Glutamatergic neuron (in vitro differentiated cells): Measurements from ENCODE around the gene CCNH. TPM values are rescaled to one million over a fixed set of nuclear protein-coding genes. Genes with fewer than 3 reads are reported as not detected.

Source experiments
- DNase-seq: peaks from one replicate; pipeline ENCODE4 v3.0.0; 2022
- H3K27ac Mint-ChIP-seq: one replicate; pipeline ENCODE4 v1.8.0; 2020; ENCODE audit warnings: mild to moderate bottlenecking, mixed read lengths, inconsistent platforms; ENCODE audit not compliant: unreplicated experiment
- H3K27me3 Mint-ChIP-seq: one replicate; pipeline ENCODE4 v1.8.0; 2020; ENCODE audit warnings: mild to moderate bottlenecking, moderate library complexity, mixed read lengths, inconsistent platforms; ENCODE audit not compliant: unreplicated experiment
- H3K36me3 Mint-ChIP-seq: one replicate; pipeline ENCODE4 v1.8.0; 2020; ENCODE audit warnings: mild to moderate bottlenecking, mixed read lengths, inconsistent platforms; ENCODE audit not compliant: unreplicated experiment
- H3K4me1 Mint-ChIP-seq: one replicate; pipeline ENCODE4 v1.8.0; 2020; ENCODE audit warnings: mild to moderate bottlenecking, low read depth, mixed read lengths, inconsistent platforms; ENCODE audit not compliant: unreplicated experiment
- H3K4me3 Mint-ChIP-seq: one replicate; pipeline ENCODE4 v1.8.0; 2020; ENCODE audit warnings: mild to moderate bottlenecking, mixed read lengths, inconsistent platforms; ENCODE audit not compliant: unreplicated experiment
- H3K9me3 Mint-ChIP-seq: one replicate; pipeline ENCODE4 v1.8.0; 2020; ENCODE audit warnings: mild to moderate bottlenecking, moderate library complexity, mixed read lengths, inconsistent platforms; ENCODE audit not compliant: unreplicated experiment
- CTCF ChIP-seq: fragments of 200-600 bp; sonication (generic); IDR thresholded peaks from one replicate; pipeline ENCODE4 v1.5.0; 2021; ENCODE audit not compliant: partially characterized antibody, unreplicated experiment
- total RNA-seq: library from RNA; stranded (reverse); fragmentation: NEBNext Ultra II Directional; extraction: Animal tissue kit (Norgen Biotek cat#: 25700); gene quantifications from one replicate; pipeline ENCODE4 v1.2.1, GENCODE V29; 2021; ENCODE audit not compliant: unreplicated experiment

Gene CCNH
- total RNA-seq, 1 donor from 2014 or later = 40.1 TPM

DNA sequence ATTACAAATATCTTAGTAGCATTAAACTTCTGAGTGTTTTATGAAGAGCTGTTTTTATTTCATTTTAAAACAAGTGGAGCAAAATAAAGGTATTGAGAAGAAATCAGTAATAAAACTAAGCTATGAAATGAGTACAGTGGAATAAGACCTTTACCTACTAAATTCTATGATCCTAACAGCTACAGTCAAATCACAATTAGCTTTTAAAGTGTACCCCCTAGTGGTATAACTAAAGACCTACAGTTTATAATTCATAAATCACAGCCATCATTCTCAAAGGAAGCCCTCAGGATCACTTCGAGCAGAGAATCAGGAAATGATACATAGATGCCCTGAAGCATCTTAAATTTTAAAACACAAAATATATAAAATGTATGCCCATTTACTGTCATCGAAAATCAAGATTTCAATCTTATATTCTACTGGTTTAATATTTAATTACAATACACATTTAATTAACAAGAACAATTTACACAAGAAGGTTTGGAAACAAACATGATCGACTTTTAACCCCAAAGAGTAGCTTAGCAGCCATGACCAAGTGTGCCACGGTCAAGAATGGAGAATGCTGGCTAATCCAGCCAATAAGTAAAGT is 12.3 kb downstream of the CCNH start:
- Mint-ChIP-seq H3K27me3 (no peaks in the 10 kb centered on the region), H3K36me3 (peaks cover 5% of the 10 kb centered on the region), H3K4me3 (no peak overlapping the region), H3K9me3 (no peaks in the 10 kb centered on the region), H3K4me1 (peaks cover 2% of the 10 kb centered on the region), H3K27ac (no peak overlapping the region)
- DNase-seq = no peak
- TF ChIP-seq CTCF = peak; percentile 91

DNA sequence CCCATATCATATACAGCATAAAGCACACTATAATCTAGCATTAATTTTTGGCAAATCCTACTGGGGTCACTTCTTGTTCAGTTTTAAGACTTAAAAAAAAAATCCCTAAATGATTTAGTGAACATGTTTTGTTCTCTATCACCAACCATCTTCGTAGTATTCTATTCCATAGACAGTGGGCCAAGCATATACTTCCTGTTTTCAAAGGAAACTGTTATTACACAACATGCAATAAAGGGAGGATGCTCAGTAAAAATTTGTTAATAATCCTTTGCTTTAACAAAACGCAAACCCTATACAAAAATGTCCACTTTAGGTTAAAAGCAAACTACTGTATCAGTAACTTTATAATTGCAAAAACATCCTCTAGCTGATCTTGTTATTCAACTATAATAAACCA is 13.0 kb downstream of the CCNH start:
- Mint-ChIP-seq H3K9me3 (no peaks in the 10 kb centered on the region), H3K27me3 (no peaks in the 10 kb centered on the region), H3K27ac (no peak overlapping the region), H3K4me3 (no peak overlapping the region), H3K4me1 (peaks cover 2% of the 10 kb centered on the region), H3K36me3 (peaks cover 5% of the 10 kb centered on the region)
- no peak for TF ChIP-seq CTCF
- no peak for DNase-seq

GRCh38 chr5:87398981-87399614 is 13.6 kb downstream of the CCNH start:
- no peaks in the 10 kb centered on the region for H3K9me3 Mint-ChIP-seq
- H3K27ac Mint-ChIP-seq = no peak overlapping the region
- no peak for DNase-seq
- no peak overlapping the region for H3K4me3 Mint-ChIP-seq
- H3K27me3 Mint-ChIP-seq = no peaks in the 10 kb centered on the region
- H3K36me3 Mint-ChIP-seq = peaks cover 5% of the 10 kb centered on the region
- no peak for TF ChIP-seq CTCF
- H3K4me1 Mint-ChIP-seq = peaks cover 2% of the 10 kb centered on the region

- no peak for TF ChIP-seq CTCF
- Mint-ChIP-seq H3K27me3 (peaks cover 2% of the 10 kb centered on the region), H3K27ac (no peak overlapping the region), H3K4me3 (no peak overlapping the region), H3K36me3 (no peaks in the 10 kb centered on the region), H3K4me1 (peaks cover 2% of the 10 kb centered on the region), H3K9me3 (no peaks in the 10 kb centered on the region)
- DNase-seq = no peak
Observed at GRCh38 chr5:87394411-87395165, 18.1 kb downstream of the CCNH start.

- no peak for TF ChIP-seq CTCF
- H3K36me3 Mint-ChIP-seq = no peaks in the 10 kb centered on the region
- H3K9me3 Mint-ChIP-seq = no peaks in the 10 kb centered on the region
- peaks cover 2% of the 10 kb centered on the region for H3K27me3 Mint-ChIP-seq
- H3K27ac Mint-ChIP-seq = no peak overlapping the region
- H3K4me3 Mint-ChIP-seq = no peak overlapping the region
- no peaks in the 10 kb centered on the region for H3K4me1 Mint-ChIP-seq
- no peak for DNase-seq
Observed at GRCh38 chr5:87393331-87393730, 19.4 kb downstream of the CCNH start.
